HepG2 (cell line): ENCODE data around the gene CHN1. TPM values are rescaled to one million over a fixed set of nuclear protein-coding genes. Genes with fewer than 3 reads are reported as not detected.

Experiments
- FOXP1 ChIP-seq, 2 experiments: fragments of 450-650 bp in 1 of 2; IDR thresholded peaks; 2 replicates each; pipeline ENCODE4 v1.6.1; 2017 to 2018; ENCODE audit warnings: antibody characterized with exemption in 1 of 2
- HNF4G ChIP-seq, 2 experiments: sonication (generic) in 1 of 2; formaldehyde crosslinking in 1 of 2; IDR thresholded peaks; 2 replicates each; pipeline versions ENCODE4 v1.4.0 to v1.6.1; 2011 to 2020; ENCODE audit warnings: borderline replicate concordance in 2 of 2, low read depth in 2 of 2, mild to moderate bottlenecking in 2 of 2, low read length in 1 of 2, missing genetic modification reagents in 1 of 2, moderate library complexity in 1 of 2
- NFYB ChIP-seq: sonication (generic); formaldehyde crosslinking; IDR thresholded peaks from 2 replicates; pipeline ENCODE4 v1.4.0; 2020; ENCODE audit warnings: missing genetic modification reagents
- ZBTB21 ChIP-seq: sonication (generic); formaldehyde crosslinking; IDR thresholded peaks from 2 replicates; pipeline ENCODE4 v1.4.0; 2020; ENCODE audit warnings: missing genetic modification reagents
- ZC3H13 ChIP-seq: sonication (generic); formaldehyde crosslinking; IDR thresholded peaks from 2 replicates; pipeline ENCODE4 v1.8.1; 2023; ENCODE audit warnings: mild to moderate bottlenecking, missing genetic modification reagents, moderate library complexity
- ZNF136 ChIP-seq: sonication (generic); formaldehyde crosslinking; IDR thresholded peaks from 2 replicates; pipeline ENCODE4 v1.8.1; 2022; ENCODE audit warnings: low read depth, mild to moderate bottlenecking, moderate library complexity, missing genetic modification reagents
- ZNF17 ChIP-seq: sonication (generic); formaldehyde crosslinking; IDR thresholded peaks from 2 replicates; pipeline ENCODE4 v1.5.0; 2020; ENCODE audit warnings: mild to moderate bottlenecking, missing genetic modification reagents
- polyA plus RNA-seq, 8 experiments: library from polyadenylated mRNA; depleted of rRNA in 3 of 8; stranded (reverse) in 7 of 8; unstranded in 1 of 8; fragments of >200 nt; fragmentation: Illumina TruSeq in 4 of 8; extraction: Trizol in 4 of 8; gene quantifications; 2 replicates each; pipeline versions ENCODE4 v1.2.1 to v1.2.3, GENCODE V29; 2011 to 2016; ENCODE audit warnings: low read depth in 4 of 8, missing spikeins in 1 of 8, mixed read lengths in 1 of 8; ENCODE audit not compliant: insufficient read depth in 1 of 8
- total RNA-seq, 5 experiments: library from RNA; depleted of rRNA; stranded (reverse); fragments of >200 nt; fragmentation: Illumina TruSeq; extraction: Trizol; gene quantifications; 2 replicates each; pipeline ENCODE4 v1.2.3, GENCODE V29; 2016; ENCODE audit warnings: low read depth in 1 of 5
- TF ChIP-seq, protein P1 (sequence below): sonication (generic); formaldehyde crosslinking; IDR thresholded peaks from 2 replicates; pipeline ENCODE4 v1.5.1; 2020; ENCODE audit warnings: mild to moderate bottlenecking, moderate library complexity, missing genetic modification reagents
- TF ChIP-seq, protein P2 (sequence below): sonication (generic); formaldehyde crosslinking; IDR thresholded peaks from 2 replicates; pipeline ENCODE4 v1.5.0; 2020; ENCODE audit warnings: mild to moderate bottlenecking, missing genetic modification reagents
- TF ChIP-seq, protein P3 (sequence below): sonication (generic); formaldehyde crosslinking; IDR thresholded peaks from 2 replicates; pipeline ENCODE4 v1.5.1; 2020; ENCODE audit warnings: missing genetic modification reagents, mild to moderate bottlenecking, borderline replicate concordance
- TF ChIP-seq, protein P4 (sequence below): sonication (generic); formaldehyde crosslinking; IDR thresholded peaks from 2 replicates; pipeline ENCODE4 v1.4.0; 2020; ENCODE audit warnings: mild to moderate bottlenecking, missing genetic modification reagents, borderline replicate concordance
- TF ChIP-seq, protein P5 (sequence below): IDR thresholded peaks from 2 replicates; pipeline ENCODE4 v1.6.1; 2016; ENCODE audit warnings: low read depth, borderline replicate concordance
- TF ChIP-seq, protein P6 (sequence below): sonication (generic); formaldehyde crosslinking; IDR thresholded peaks from 2 replicates; pipeline ENCODE4 v1.4.0; 2020; ENCODE audit warnings: mild to moderate bottlenecking, missing genetic modification reagents

The CHN1 gene
- total and polyA plus RNA-seq, 2 of the 13 experiments (the other 11 are each of a cell fraction or from before 2014, with no cell fraction given) = 2.8 to 3.5 TPM

DNA sequence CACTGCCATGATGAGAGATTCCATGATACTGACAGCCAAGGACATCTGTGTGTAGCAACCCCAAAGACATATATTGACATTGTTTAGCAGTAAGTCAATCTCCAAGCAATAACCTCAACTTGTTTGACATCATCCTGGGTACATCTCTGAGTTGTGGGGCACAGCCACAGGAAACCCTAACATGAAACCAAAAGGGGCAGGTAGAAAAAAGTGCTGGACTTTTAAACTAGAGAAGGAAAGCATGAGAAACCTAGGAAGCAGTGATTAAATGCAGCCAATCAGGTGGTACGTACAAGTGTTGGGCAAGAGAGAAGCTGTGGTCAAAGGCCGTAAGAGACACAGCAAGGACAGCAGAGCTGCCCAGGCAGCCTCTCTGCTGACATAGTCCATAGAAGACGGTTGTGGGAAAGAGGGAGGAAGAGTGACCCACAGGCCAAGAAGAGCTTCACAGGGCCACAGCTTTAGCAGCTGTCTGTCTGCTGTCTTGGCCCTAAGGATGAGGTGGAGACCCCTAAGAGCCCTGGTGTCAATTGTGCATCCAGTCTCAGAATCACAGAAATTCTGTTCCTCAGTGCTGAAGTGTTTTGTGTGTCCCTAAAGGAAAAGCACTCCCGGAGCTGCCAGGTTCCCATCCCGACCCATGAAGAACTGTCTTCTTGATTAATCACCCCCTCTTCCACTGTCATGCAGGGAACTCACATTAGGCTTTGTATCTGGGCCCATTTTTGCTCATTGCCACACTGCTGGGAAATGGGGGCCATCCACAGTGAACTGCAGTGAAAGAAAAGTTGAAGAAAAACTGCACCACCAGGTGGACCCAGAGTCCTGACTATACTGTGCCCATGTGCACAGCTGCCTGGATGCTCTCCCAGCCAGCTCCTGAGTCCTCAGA is 25.4 kb upstream of the CHN1 start (continued):
- TF ChIP-seq, protein P1, sequence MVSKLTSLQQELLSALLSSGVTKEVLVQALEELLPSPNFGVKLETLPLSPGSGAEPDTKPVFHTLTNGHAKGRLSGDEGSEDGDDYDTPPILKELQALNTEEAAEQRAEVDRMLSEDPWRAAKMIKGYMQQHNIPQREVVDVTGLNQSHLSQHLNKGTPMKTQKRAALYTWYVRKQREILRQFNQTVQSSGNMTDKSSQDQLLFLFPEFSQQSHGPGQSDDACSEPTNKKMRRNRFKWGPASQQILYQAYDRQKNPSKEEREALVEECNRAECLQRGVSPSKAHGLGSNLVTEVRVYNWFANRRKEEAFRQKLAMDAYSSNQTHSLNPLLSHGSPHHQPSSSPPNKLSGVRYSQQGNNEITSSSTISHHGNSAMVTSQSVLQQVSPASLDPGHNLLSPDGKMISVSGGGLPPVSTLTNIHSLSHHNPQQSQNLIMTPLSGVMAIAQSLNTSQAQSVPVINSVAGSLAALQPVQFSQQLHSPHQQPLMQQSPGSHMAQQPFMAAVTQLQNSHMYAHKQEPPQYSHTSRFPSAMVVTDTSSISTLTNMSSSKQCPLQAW = no peak
- TF ChIP-seq ZNF17 = no peak
- TF ChIP-seq HNF4G (IDR thresholded peaks at IDR 0.05; ENCODE audit: borderline replicate concordance, low read depth, low read length) = peak; percentile 73
- TF ChIP-seq HNF4G (CRISPR knock-in tag; IDR thresholded peaks at IDR 0.05; ENCODE audit: borderline replicate concordance, low read depth) = no peak
- no peak for TF ChIP-seq ZC3H13 (CRISPR knock-in tag)
- TF ChIP-seq FOXP1 (IDR thresholded peaks at IDR 0.05) = no peak
- TF ChIP-seq FOXP1 (CRISPR knock-in tag; IDR thresholded peaks at IDR 0.05) = peak; percentile 4; the same call in 1 of the 2 replicates
- TF ChIP-seq NFYB (CRISPR knock-in tag) = peak; percentile 53
- TF ChIP-seq, protein P2, sequence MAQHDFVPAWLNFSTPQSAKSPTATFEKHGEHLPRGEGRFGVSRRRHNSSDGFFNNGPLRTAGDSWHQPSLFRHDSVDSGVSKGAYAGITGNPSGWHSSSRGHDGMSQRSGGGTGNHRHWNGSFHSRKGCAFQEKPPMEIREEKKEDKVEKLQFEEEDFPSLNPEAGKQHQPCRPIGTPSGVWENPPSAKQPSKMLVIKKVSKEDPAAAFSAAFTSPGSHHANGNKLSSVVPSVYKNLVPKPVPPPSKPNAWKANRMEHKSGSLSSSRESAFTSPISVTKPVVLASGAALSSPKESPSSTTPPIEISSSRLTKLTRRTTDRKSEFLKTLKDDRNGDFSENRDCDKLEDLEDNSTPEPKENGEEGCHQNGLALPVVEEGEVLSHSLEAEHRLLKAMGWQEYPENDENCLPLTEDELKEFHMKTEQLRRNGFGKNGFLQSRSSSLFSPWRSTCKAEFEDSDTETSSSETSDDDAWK = no peak
- TF ChIP-seq, protein P3, sequence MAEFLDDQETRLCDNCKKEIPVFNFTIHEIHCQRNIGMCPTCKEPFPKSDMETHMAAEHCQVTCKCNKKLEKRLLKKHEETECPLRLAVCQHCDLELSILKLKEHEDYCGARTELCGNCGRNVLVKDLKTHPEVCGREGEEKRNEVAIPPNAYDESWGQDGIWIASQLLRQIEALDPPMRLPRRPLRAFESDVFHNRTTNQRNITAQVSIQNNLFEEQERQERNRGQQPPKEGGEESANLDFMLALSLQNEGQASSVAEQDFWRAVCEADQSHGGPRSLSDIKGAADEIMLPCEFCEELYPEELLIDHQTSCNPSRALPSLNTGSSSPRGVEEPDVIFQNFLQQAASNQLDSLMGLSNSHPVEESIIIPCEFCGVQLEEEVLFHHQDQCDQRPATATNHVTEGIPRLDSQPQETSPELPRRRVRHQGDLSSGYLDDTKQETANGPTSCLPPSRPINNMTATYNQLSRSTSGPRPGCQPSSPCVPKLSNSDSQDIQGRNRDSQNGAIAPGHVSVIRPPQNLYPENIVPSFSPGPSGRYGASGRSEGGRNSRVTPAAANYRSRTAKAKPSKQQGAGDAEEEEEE (CRISPR knock-in tag) = no peak; the same call in 1 of the 2 replicates
- TF ChIP-seq ZNF136 = 0 out of 2 replicates have a peak, but pooled peaks have one; percentile 30
- TF ChIP-seq, protein P4, sequence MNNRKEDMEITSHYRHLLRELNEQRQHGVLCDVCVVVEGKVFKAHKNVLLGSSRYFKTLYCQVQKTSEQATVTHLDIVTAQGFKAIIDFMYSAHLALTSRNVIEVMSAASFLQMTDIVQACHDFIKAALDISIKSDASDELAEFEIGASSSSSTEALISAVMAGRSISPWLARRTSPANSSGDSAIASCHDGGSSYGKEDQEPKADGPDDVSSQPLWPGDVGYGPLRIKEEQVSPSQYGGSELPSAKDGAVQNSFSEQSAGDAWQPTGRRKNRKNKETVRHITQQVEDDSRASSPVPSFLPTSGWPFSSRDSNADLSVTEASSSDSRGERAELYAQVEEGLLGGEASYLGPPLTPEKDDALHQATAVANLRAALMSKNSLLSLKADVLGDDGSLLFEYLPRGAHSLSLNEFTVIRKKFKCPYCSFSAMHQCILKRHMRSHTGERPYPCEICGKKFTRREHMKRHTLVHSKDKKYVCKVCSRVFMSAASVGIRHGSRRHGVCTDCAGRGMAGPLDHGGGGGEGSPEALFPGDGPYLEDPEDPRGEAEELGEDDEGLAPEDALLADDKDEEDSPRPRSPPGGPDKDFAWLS (CRISPR knock-in tag) = no peak
- TF ChIP-seq, protein P5, sequence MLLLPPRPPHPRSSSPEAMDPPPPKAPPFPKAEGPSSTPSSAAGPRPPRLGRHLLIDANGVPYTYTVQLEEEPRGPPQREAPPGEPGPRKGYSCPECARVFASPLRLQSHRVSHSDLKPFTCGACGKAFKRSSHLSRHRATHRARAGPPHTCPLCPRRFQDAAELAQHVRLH (CRISPR knock-in tag) = 0 out of 2 replicates have a peak, but pooled peaks have one; percentile 16
- TF ChIP-seq ZBTB21 = 0 out of 2 replicates have a peak, but pooled peaks have one; percentile 19
- TF ChIP-seq, protein P6, sequence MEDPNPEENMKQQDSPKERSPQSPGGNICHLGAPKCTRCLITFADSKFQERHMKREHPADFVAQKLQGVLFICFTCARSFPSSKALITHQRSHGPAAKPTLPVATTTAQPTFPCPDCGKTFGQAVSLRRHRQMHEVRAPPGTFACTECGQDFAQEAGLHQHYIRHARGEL (CRISPR knock-in tag) = 0 out of 2 replicates have a peak, but pooled peaks have one; percentile 35
